Activated CD4-positive, CD25-positive, alpha-beta regulatory T cell treated with anti-CD3 and anti-CD28 coated beads, Interleukin-2, amount 50 U/mL, for 72 hours (primary cell): ENCODE results near the gene LYRM7.
"Not testable (repeated sequence)": the region's sequence is repeated elsewhere in the genome, so short reads cannot be mapped to it uniquely, and the experiment has no call there.

Experiments used
- DNase-seq: peaks from one replicate; pipeline ENCODE4 v3.0.0; 2021

The LYRM7 gene

GRCh38 chr5:131182839-131183238, 12.1 kb downstream of the LYRM7 start:
- no peak for DNase-seq

DNA sequence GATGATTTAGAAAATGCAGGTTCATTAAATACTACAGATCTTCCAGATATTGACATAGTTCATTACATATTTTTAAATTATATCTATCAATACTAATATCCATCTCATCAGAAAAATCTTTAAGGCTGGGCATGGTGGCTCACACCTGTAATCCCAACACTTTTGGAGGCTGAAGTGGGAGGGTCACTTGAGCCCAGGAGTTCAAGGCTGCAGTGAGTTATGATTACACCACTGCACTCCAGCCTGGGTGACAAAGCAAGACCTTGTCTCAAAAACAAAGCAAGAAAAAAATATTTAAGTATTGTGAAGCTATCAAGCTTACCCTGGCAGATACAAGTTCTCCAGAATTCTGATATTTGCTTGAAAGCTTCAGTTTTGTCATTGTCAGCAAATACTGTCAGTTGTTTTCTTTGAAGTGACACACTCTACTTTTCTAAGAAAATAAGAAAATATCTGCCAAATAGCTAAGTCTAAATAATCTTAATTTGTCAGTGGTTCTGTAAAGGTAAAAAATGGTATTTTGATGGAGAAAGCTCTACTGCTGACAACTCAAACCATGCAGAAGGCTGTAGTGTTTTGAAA, 14.9 kb downstream of the LYRM7 start:
- DNase-seq, result no peak

DNA sequence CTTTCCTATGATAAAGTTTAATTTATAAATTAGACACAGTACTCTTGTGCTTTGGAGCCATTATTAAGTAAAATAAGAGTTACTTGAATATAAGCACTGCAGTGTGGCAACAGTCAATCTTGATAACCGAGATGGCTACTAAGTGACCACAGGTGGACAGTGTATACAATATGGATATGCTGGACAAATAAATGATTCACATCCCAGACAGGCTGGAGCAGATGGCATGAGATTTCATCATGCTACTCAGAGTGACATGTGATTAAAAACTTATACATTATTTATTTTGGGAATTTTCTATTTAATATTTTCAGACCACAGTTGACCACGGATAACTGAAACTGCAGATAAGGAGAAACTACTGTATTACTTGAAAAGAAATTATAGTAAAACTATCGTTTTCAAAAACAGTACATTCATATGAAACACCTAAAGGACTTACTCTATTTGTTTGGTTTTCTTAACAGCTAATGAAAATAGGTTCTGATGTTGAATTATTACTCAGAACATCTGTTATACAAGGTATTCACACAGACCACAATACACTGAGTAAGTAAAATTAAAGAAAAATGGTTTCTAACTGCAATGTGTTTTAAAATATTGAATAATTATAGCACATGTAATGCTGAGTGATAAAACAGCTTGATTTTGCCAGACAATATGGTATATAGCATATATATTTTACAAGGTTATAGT, 16.0 kb downstream of the LYRM7 start:
- DNase-seq, result no peak

DNA sequence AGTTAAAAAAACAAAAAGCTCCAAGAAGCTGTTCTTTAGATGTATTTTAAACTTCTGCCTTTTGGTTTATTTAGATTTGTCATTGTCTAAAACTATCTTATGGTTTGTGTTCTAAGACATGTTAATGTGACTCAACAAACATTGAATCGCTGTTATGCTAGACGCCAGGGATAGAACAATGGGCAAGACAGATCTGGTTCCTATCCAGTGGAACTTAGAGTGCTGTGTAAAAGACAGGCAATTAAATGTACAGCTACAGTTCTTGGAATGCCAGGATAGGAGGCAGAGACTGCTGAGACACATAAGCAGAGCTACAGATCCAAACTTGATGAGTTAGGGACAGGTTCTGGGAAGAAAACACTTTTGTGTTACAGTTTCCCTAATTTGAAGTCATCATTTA, 22.4 kb downstream of the LYRM7 start:
- no peak for DNase-seq

GRCh38 chr5:131193897-131194296, 23.2 kb downstream of the LYRM7 start:
- not testable (repeated sequence) for DNase-seq

GRCh38 chr5:131194725-131195124, 24.0 kb downstream of the LYRM7 start:
- DNase-seq, result no peak

DNA sequence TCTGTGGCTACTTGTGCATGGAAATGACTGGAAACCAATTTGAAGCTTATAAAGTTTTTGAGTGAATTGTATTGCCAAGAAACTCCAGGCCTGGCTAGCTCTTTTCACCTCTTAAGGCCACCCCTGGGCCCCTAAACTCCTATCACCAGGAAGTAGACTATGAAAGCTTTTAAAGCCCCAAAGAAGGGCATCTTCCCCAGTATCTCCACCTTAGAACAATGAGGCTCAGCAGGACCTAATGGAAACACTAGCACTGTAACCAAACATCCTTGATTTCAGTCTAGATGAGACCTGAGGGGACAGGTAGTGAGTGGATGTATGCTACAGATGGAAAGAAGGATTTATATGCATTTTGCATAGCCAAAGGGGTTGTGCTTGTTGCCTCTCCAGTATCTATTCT, 25.0 kb downstream of the LYRM7 start:
- DNase-seq, result no peak

DNA sequence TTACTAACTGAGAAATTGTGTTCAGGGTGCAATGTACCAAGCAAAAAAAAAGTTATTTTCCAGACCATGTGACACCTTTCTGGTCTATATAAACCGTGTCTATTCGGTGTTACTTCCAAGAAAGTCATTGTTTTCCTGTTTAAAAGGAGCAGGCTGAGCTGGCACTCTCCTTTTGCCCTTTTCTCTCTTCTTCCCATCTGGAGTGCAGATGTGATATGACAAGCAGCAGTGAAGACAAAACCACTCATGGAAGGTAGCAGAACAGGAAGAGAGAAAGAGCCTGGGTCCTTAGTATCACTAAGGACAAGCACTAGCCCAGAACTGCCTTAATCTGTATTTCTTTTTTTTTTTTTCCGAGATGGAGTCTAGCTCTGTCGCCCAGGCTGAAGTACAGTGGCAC, 25.6 kb downstream of the LYRM7 start:
- no peak for DNase-seq

- no peak for DNase-seq
Observed at GRCh38 chr5:131198625-131199024, 27.9 kb downstream of the LYRM7 start.

GRCh38 chr5:131200560-131200959, 29.8 kb downstream of the LYRM7 start:
- DNase-seq, result no peak

DNA sequence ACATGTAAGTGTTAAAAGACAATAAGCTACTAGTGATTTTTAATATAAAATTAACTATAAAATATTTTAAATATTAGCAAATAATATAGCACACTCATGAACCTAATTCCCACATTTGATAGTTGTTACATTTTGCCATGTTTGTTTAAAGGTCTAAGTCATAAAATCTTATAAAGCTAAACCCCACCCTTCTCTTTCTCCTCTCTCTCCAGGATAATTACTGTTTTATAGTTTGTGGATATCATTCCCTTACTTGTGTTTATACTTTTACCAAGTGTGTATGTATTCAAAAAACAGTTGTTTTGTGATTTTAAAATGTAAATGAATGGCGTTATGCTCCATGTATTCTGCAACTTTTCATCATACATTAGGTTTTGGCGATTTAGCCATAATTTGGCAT, 34.2 kb downstream of the LYRM7 start:
- no peak for DNase-seq

- DNase-seq, result no peak
Observed at GRCh38 chr5:131206061-131206460, 35.3 kb downstream of the LYRM7 start.

DNA sequence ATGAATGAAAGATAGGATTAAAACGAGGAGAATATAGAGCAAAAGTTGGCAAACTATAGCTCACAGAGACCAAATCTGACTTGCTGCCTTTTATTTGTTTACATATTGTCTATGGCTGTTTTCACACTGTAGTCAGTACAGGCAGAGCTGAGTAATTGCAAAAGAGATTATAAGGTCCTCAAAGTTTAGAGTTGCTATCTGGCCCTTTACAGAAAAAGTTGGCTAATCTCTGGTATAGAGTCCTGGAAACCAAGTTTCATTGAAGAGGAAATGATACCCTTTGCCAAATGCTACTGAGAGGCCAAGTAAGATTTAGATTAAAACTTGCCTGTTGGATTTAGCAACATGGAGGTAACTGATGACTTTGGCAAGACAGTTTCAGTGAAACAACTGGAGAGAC, 36.0 kb downstream of the LYRM7 start:
- no peak for DNase-seq

DNA sequence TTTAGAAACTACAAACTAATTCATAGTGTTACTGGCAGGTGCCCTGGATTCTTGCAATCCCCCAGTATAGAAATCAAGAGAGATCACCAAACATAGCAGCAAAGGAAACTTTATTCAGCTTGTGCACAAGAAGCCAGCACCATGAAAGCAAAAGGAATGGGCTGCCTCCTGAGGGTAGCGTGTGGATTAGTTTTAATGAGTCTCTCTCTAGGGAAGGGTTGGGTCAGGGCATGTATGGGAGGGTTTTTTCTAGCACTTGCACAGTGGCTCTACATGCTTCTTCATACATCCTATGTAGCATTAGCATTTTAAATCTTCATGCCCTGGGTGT, 38.4 kb downstream of the LYRM7 start:
- no peak for DNase-seq

- no peak for DNase-seq
Observed at GRCh38 chr5:131209506-131210150, 38.9 kb downstream of the LYRM7 start.

DNA sequence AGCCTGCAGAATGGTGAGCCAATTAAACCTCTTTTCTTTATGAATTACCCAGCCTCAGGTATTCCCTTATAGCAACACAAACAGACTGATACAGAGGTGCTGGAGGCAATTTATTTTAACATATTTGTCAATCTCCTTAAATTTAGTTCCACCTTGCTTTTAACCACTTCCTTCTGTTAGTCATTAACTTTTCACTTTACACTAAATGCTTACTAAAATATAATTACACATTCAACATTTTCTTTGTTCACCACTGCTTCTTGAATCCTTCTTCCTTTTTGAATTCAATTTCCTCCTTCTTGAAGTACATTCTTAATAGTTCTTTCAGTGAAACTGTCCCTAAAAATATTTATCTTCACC, 39.4 kb downstream of the LYRM7 start:
- DNase-seq, result no peak

- DNase-seq, result no peak
Observed at GRCh38 chr5:131211669-131212068, 40.9 kb downstream of the LYRM7 start.

DNA sequence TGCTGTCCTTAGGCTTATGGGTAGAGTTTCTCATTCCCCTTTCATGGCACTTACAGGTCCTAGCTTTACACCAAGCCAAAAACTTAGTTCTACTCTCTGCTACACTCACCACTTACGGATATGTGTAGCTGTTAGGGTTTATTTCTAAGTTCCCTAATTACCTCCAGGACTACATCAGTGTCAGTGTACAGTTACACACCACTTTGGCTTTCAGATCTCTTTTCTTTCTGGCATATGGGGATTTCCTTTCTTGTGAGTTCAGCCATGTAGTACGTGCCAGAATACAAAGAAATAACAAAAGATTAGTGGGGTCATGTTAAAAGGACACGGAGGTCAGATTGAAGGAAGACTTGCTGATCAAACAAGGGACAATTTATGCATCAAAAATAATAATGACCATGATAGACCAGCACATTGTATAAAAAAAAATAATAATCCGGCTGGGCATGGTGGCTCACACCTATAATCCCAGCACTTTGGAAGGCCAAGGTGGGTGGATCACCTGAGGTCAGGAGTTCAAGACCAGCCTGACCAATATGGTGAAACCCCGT, 41.8 kb downstream of the LYRM7 start:
- no peak for DNase-seq

DNA sequence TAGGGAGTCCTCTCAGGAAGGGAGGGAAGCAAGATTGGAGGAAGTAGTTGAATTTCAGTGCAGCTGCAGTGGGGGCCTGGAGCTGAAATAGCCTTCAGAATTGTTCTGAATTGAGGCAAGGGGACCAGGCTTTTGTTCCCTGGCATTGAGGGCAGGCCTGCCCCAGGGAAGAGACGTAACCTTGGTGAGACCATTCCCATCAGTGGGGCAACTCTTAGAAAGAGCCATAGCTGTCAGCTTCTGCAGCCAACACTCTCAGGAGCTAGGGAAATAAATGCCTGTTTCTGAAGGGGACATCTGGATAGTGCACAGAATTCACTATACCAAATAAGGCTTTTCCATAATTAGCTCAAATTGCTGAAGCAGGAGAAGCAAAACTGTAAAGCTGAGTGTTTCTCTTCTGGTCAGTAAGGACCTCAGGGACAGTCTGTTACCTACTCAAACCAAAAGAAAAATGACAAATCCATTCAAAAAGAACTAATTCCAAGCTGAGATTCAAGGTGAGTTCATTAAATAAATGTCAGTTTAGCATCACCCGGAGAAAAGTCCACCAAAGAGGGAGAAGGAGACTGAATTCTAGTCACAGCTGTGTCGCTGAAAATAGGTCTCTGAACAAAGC, 44.0 kb downstream of the LYRM7 start:
- DNase-seq, result no peak

- no peak for DNase-seq
Observed at GRCh38 chr5:131217791-131218190, 47.0 kb downstream of the LYRM7 start.

DNA sequence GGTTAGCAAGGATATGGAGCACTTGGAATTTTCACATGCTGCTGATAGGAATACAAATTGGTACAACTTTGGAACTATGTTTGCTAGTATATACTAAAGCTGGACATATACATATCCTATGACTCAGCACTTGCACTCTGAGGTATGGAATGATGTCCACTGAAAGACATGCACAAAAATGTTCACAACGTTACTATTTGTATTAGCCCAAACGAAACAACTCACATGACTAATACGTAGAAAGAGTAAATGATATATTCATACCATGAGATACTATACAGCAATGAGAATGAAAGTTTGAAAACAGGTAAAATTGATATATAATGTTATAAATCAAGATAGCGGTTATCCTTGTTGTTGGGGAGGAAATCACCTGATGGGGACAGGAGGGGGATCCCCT, 47.6 kb downstream of the LYRM7 start:
- DNase-seq, result no peak

GRCh38 chr5:131220566-131220965, 49.8 kb downstream of the LYRM7 start:
- DNase-seq, result no peak

GRCh38 chr5:131221008-131221703, 50.4 kb downstream of the LYRM7 start:
- DNase-seq, result no peak
